CD4-positive, alpha-beta T cell treated with Interleukin-6 at 100 ng/mL for 8 hours (primary cell): ENCODE measurements around the gene FRY.

Source experiments
- DNase-seq: peaks from one replicate; pipeline ENCODE4 v3.0.0-alpha.2; 2020; ENCODE audit warnings: mixed read lengths, low spot score

FRY gene

GRCh38 chr13:32309312-32310133, 277.9 kb downstream of the FRY start:
- no peak for DNase-seq

GRCh38 chr13:32310134-32310706, 278.6 kb downstream of the FRY start:
- DNase-seq: peak; percentile 44

- DNase-seq: no peak
Measured at GRCh38 chr13:32311188-32311897, 279.8 kb downstream of the FRY start.

DNA sequence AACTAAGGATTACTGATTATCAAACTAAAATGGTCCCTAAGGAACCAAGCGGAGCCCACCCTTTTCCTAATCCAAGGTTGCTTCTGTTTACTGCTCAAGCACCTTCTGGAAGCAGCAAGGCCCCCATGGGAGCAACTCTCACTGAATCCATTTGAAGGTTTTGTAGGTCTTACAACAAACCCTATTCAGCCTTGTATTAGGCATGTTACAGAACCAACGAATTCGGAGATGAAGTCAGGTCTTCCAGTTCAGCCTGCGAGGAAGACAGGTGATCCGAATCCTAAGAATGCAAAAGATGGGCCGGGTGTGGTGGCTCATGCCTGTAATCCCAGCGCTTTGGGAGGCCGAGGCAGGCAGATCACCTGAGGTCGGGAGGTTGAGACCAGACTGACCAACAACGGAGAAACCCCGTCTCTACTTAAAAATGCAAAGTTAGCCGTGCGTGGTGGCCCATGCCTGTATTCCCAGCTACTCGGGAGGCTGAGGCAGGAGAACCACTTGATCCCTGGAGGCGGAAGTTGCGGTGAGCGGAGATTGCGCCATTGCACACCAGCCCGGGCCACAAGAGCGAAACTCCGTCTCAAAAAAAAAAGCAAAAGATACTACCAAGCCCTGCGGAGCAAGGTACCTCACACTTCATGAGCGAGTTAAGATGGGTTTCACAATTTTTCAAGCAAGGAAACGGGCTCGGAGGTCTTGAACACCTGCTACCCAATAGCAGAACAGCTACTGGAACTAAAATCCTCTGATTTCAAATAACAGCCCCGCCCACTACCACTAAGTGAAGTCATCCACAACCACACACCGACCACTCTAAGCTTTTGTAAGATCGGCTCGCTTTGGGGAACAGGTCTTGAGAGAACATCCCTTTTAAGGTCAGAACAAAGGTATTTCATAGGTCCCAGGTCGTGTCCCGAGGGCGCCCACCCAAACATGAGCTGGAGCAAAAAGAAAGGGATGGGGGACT, 283.0 kb downstream of the FRY start:
- DNase-seq: peak; percentile 46

- DNase-seq: peak; percentile 83
Measured at GRCh38 chr13:32315238-32316027, 283.9 kb downstream of the FRY start, which contains the start of the genes BRCA2 and ZAR1L. Gene BRCA2 (plus strand): TSS chr13:32315508. CDS start chr13:32316461, 953 bp downstream. Gene ZAR1L (minus strand): TSS chr13:32315363. CDS start chr13:32311925, 3,438 bp downstream.

DNA sequence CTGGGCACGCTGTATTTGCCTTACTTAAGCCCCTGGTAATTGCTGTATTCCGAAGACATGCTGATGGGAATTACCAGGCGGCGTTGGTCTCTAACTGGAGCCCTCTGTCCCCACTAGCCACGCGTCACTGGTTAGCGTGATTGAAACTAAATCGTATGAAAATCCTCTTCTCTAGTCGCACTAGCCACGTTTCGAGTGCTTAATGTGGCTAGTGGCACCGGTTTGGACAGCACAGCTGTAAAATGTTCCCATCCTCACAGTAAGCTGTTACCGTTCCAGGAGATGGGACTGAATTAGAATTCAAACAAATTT, 284.4 kb downstream of the FRY start:
- no peak for DNase-seq

DNA sequence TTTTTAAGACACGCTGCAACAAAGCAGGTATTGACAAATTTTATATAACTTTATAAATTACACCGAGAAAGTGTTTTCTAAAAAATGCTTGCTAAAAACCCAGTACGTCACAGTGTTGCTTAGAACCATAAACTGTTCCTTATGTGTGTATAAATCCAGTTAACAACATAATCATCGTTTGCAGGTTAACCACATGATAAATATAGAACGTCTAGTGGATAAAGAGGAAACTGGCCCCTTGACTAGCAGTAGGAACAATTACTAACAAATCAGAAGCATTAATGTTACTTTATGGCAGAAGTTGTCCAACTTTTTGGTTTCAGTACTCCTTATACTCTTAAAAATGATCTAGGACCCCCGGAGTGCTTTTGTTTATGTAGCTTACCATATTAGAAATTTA, 284.9 kb downstream of the FRY start:
- no peak for DNase-seq

GRCh38 chr13:32317716-32318465, 286.3 kb downstream of the FRY start:
- no peak for DNase-seq

DNA sequence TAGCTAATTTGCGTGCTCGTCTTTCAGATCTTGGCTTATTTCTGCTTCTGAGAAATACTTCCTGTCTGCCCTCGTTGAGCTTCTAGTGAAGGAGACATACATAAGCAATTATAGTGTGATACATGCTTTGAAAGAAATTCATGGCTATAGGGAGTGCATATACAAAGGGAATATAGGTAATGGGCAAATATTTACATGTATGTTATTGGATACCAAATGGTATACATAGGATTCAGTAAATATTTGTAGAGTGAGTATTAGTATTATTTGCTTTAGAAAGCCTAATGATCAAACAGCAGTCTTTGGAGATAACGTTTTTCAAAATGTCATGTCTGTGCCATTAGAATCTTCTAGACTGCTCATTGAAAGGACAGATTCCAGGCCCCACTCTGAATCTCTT, 289.0 kb downstream of the FRY start:
- DNase-seq: no peak

DNA sequence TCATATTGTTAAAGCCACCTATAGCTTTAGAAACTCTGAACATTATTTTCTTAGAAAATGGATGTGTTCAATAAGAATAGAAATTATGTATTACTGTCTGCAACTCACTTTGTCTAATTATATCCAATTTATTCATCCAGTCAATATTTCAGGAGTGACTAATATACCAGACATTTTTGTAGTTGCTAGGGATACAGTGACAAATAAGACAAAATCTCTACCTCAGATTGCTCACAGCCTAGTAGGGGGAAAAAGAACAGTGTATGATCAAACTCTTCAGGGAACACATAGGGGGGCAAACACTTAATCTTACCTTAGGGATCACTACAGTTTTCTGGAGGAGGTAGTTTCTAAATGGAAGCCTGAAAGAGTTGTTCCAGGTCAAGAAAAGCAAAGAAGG, 292.3 kb downstream of the FRY start:
- no peak for DNase-seq

DNA sequence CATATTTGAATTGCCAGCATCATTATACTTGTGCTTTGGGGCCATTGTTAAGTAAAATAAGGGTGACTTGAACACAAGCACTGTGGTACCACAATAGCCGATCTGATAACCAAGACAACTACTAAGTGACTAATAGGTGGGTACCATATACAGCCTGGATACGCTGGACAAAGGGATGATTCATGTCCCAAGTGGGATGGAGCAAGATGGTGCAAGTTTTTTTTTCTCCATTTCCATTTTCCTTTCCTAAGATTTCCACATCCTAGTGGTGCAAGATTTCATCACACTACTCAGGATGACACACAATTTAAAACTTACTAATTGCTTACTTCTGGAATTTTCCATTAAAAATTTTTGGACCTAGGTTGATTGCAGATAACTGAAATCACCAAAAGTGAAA, 298.9 kb downstream of the FRY start:
- DNase-seq: no peak

DNA sequence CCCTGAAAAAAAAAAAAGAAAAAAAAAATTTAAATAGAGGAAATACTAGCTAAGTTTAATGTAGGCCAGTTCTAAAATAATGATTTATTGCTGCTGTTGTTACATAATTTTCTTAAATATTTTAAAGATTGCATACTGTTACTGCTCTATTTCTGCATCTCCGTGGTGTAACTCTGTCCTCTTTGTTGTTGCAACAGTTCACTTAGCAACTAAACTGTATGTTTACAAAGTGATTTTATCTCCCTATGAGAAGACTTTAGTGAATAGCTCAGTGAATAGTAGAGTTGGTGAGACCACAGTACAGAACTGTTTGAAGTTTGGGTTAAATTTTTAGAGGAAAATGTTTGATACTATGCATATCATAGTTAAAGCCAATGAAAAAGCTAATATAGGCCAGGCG, 303.1 kb downstream of the FRY start:
- DNase-seq: no peak

- no peak for DNase-seq
Measured at GRCh38 chr13:32340914-32341313, 309.3 kb downstream of the FRY start.

DNA sequence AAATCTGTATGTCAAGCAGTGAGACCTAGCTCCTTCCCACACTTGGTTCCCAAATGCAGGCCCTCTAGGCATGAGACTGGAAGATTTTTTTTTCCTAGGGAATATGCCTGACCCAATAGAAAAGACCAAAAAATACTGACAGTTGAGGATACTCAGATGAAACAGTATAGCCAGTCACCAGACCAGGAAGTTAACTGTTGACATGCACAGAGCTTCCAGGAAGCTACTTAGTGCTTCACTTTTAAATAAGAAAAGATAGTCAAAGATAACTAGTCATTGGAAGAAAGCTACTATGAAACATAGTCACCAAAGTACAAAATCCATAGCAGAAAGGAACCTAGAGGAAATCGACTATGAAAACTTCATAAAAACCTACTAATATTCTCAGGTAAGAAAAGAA, 316.1 kb downstream of the FRY start:
- DNase-seq: no peak
